GM21723 (cell line): ENCODE results near the gene CLPTM1.
"Not testable (repeated sequence)": the region's sequence is repeated elsewhere in the genome, so short reads cannot be mapped to it uniquely, and the experiment has no call there.

Experiments
- ATAC-seq: cut with Tn5 transposase; IDR thresholded peaks from one replicate; pipeline ENCODE4 v1.9.1; 2021; ENCODE audit warnings: mild to moderate bottlenecking, moderate library complexity; ENCODE audit not compliant: unreplicated experiment

The CLPTM1 gene

GRCh38 chr19:44942067-44942571 is 13.1 kb upstream of the CLPTM1 start, which contains the start of gene APOC4:
Gene APOC4 (plus strand): TSS chr19:44942237. CDS start chr19:44942278, 41 bp downstream.
- no peak for ATAC-seq

GRCh38 chr19:44943801-44944249 is 11.4 kb upstream of the CLPTM1 start:
- peak; percentile 65 for ATAC-seq

GRCh38 chr19:44947041-44947581 is 8.1 kb upstream of the CLPTM1 start:
- ATAC-seq, result no peak

GRCh38 chr19:44948237-44948636 is 6.9 kb upstream of the CLPTM1 start:
- ATAC-seq, result no peak

GRCh38 chr19:44948763-44949374 is 6.3 kb upstream of the CLPTM1 start:
- ATAC-seq, result no peak

GRCh38 chr19:44949550-44949949 is 5.6 kb upstream of the CLPTM1 start:
- ATAC-seq, result no peak

GRCh38 chr19:44951179-44952159 is 3.7 kb upstream of the CLPTM1 start:
- ATAC-seq, result no peak

- ATAC-seq, result no peak
Observed at GRCh38 chr19:44954278-44954648, 917 bp upstream of the CLPTM1 start.

- peak; percentile 25 for ATAC-seq
Observed at GRCh38 chr19:44955505-44956439, 592 bp downstream of the CLPTM1 start.

GRCh38 chr19:44957526-44957925 is 2.3 kb downstream of the CLPTM1 start:
- ATAC-seq, result no peak

GRCh38 chr19:44958090-44958489 is 2.9 kb downstream of the CLPTM1 start:
- no peak for ATAC-seq

- ATAC-seq, result no peak
Observed at GRCh38 chr19:44959691-44960090, 4.5 kb downstream of the CLPTM1 start.

- ATAC-seq, result no peak
Observed at GRCh38 chr19:44960906-44961728, 5.9 kb downstream of the CLPTM1 start.

- ATAC-seq, result no peak
Observed at GRCh38 chr19:44961821-44962220, 6.6 kb downstream of the CLPTM1 start.

GRCh38 chr19:44968118-44968517 is 12.9 kb downstream of the CLPTM1 start:
- no peak for ATAC-seq

GRCh38 chr19:44968670-44969069 is 13.5 kb downstream of the CLPTM1 start:
- no peak for ATAC-seq

- no peak for ATAC-seq
Observed at GRCh38 chr19:44969437-44969836, 14.3 kb downstream of the CLPTM1 start.

GRCh38 chr19:44971451-44971850 is 16.3 kb downstream of the CLPTM1 start:
- not testable (repeated sequence) for ATAC-seq

- no peak for ATAC-seq
Observed at GRCh38 chr19:44972802-44973201, 17.6 kb downstream of the CLPTM1 start.
